ENCODE results near the gene GSTM3.
"Not testable (repeated sequence)": the region's sequence is repeated elsewhere in the genome, so short reads cannot be mapped to it uniquely, and the experiment has no call there.

GSTM3 gene

GRCh38 chr1:109762039-109762585 lies 21.3 kb upstream of the GSTM3 start:
- DNase-seq (ENCODE audit: low read depth): no peak

DNA sequence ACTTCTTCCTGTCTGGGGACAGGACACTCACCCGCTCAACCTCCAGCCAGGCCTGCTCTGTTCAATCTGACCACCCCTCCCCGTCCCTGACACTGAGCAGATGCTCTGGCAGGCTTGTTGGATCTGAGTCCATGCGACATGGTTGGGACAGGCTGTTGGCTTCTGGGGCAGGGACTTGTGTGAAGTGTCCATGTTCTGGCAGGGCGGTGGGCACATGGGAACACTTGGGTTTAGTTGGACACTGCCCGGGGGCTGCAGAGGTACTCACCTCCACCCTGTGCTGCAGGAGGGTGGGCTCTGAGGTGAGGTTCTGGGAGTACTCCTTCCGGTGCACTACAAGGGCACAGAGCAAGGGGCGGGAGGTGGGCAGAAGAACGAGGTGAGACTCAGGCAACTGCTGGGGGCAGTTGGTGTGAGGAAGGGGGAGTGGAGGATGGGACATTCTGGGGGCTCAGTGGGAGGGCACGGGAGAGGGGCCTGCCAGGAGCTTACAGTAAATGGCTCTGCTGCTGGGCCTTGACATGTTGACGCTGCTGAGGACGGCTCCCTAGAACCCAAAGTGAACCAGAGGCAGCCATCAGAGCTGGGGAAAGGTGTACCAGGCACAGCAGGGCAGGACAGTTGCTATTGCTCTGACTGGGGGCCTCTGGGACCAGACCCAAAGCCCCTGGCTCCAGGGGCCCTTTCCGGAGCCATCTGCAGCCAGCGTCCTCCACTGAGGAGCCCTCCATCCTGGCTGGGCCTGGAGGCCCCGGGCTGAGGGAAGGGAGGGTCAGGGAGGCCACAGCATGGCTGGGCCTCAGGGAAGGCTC lies 20.6 kb upstream of the GSTM3 start:
- DNase-seq (ENCODE audit: low read depth): no peak

- DNase-seq (ENCODE audit: low read depth): no peak
These were observed 19.9 kb upstream of the GSTM3 start for GRCh38 chr1:109760581-109761226.

DNA sequence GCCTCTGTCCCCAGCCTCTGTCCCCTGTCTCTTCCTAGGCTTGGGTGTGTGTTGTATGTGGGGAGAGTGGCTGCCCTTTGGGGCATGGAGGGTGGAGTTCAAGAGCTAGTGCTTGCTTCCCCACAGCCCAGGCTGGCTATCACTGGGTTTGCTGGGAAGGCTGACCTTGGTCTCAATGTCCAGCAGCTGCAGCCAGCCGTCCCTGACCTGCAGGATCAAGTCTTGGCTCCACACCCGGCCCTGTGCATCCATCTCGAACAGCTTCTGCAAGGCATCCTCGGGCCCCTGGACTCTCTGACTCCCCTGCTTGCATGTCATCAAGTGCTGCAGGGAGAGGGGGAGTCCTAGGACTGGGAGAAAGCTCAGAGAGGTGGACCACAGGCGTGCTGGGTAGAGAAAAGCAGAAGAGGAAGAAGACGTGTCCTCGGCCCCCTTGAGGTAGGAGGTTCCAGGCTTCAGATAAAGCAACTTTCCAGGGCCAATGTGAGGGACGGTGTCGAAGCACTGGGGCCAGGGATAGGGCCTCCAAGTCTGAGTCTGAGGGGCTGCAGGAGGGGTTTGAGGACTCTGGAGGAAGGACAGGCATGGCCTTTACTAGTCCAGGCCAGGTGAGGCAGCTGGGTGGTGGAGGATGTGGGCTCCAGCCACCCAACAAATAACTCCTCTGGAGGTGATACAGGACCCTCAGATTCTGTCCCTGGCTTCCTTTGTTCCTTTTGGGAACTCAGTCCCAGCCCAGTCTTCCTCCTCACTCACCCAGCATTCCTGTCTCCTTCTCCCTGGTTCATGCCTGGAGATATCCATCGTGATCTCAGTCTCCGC lies 18.9 kb upstream of the GSTM3 start:
- no peak for DNase-seq (ENCODE audit: low read depth)

DNA sequence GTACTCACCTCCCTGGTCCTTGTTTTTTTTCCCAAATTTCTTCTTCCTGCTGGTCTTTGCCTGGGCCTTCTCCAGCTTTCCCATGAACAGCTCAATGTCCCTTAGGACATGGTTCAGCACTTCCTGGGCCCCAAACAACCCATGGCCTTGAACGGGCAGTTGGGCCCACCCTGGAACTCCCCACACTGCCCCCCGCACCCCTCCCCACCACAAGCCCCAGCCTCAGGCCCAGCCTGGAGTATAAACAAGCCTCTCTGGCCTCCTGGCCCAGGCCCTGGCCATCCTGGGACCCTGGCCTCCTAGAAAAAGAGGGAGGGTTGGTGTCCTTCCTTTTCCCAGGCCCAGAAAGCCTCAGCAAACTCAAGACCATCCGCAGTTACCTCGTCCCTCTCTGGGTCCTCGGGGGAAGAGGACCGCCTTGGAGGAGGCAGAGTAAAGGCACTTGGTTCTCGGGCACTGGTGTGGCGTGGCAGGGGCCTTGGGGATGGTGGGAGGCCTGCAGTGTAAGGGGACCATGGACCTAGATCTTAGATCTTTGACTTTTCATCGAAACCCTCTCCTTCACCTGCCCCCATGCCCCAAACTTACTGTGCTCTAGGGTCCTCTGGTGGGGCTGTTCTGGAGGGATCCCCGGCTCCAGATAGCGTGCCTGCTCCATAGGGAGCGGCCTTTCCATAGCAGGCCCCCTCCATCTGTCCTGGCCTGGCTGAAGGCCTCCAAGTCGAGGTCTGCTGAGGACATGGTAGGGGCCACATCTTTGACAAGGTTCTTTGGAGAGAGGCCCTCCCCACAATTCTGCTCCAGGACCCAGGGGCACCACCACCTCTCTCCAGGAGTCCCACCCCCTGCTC lies 17.3 kb upstream of the GSTM3 start:
- no peak for DNase-seq (ENCODE audit: low read depth)

DNA sequence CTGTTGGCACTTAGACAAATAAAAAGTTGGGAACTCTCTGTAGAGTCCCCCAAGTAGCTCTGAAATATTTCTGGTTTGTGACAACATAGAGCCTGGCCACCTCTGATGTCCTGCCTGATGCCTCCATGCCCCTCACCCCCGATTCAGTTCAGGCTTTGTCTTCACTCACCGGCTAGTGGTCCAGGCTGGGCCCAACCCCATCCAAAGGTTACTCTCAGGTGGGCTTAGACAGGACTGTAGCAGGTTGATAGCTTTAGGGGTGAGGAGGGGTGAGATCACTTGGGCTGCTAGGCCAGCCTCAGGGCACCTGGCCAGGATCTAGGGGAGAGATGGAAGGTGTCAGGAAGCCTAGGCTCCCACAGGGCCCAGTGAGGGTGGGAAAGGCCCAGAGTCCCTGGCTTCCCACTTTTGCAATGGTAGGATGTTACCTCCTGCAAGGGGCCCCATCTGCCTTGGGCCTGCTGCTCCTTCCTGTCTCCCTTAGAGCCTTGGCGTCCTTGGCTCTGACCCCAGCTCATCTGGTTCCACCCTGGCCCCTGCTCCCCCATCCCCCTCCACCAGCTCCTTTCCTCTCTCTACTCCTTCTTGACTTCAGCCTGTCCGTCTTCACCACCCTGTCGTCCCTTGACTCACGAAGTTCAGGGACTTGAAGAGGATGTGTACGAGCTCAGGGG lies 16.1 kb upstream of the GSTM3 start:
- no peak for DNase-seq (ENCODE audit: low read depth)

- not testable (repeated sequence) for DNase-seq (ENCODE audit: low read depth)
These were observed 15.5 kb upstream of the GSTM3 start for GRCh38 chr1:109756325-109756724.

GRCh38 chr1:109754738-109755137 lies 13.9 kb upstream of the GSTM3 start:
- DNase-seq (ENCODE audit: low read depth): no peak

DNA sequence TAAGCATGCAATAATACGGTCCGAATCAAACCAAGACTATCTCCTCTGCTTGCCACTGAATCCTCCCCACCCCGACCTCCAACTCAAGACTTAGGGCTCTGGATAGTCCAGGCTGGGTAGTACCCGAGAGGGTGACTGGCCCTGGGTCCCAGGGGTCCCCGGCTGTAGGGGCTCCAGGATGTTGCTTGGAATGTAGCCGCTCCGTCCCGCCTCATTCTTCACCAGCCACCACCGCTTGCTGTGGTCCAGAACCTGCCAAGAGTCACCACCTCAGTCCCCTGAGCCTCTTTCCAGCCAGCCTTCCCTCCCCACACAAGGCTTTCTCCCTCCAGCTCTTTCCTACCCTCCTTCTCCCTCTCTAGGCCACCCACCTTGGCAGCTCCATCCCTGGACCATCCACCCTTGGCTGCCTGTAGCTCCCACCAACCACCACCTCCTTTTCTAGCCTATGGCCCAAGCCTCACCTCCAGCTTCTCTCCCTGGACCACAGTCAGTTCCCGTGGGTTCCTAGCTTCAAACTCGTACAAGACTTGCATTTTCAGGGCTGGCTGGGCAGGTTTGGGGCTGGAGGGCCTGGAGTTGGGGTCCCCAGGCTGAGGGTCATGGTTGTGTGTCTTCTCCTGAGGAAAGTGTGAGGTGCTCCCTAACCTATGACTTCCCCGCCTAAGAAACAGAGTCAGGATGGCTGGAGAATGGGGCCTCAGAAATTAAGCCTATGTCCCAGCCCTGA lies 10.9 kb upstream of the GSTM3 start:
- no peak for DNase-seq (ENCODE audit: low read depth)

DNA sequence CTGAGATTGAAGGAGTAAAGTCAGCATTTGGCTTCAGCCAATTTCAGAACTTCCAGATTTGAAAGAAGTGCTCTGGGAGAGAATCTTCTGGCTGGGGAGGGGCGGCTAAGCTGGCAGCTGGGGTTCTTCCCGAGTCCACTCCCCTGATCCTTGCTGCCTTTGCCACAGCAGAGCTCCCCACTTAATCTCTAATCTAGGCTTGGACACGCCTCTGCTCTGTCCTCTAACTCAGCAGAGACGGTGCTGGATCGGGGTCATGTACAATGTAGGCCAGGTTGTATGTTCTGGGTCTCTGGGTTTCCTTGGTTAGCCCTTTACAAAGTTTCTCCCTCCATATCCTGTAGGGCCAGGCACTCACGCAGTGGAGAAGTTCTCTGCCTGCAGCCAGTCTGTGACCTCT lies 10.1 kb upstream of the GSTM3 start:
- DNase-seq (ENCODE audit: low read depth): no peak

GRCh38 chr1:109750241-109750882 lies 9.5 kb upstream of the GSTM3 start:
- no peak for DNase-seq (ENCODE audit: low read depth)

- no peak for DNase-seq (ENCODE audit: low read depth)
These were observed 8.4 kb upstream of the GSTM3 start for GRCh38 chr1:109749221-109749620.

- not testable (repeated sequence) for DNase-seq (ENCODE audit: low read depth)
These were observed 7.5 kb upstream of the GSTM3 start for GRCh38 chr1:109748311-109748710.

DNA sequence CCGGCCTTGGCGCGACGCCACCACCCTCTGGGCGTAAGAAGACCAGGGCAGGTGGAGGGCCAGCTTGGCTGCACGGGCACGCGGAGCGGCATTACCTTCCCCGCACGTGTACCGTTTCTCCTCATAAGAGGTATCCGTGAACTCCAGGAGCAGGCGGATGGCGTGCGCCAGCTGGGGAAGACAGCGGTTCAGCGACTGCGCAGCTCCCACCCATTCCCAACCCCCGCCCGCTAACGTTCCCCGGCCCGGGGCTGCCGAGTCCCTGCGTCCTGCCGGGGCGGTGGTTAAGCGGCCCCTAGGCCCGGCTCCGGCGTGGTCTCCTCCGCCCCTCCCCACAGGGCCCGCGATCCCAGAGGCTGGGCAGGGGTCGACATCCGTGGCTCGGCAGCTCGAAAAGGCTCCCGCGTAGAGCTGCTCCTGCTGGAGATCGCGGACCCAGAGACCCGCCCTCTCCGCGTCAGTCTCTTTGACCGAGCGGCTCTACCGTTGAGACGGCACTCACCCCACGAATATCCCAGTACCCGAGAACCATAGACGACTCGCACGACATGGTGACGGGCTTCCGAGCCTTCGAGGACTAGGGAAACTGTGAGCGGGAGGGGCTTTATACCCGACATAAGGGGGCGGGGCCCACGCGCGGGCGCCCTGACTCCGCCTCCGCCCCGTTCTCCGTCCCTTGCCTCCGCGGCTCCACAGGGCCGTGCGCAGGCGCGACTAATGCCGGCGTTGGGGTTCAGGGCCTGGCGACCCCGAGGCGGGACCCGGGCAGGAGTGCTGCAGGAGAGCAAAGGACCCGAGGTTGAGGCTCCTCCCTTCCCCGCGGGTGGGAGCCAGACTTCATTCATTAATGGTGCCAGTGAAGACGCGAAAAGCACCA lies 862 bp downstream of the GSTM3 start:
- DNase-seq (ENCODE audit: low read depth): peak; percentile 61

GRCh38 chr1:109733236-109733870 lies 7.5 kb downstream of the GSTM3 start:
- DNase-seq (ENCODE audit: low read depth): no peak

DNA sequence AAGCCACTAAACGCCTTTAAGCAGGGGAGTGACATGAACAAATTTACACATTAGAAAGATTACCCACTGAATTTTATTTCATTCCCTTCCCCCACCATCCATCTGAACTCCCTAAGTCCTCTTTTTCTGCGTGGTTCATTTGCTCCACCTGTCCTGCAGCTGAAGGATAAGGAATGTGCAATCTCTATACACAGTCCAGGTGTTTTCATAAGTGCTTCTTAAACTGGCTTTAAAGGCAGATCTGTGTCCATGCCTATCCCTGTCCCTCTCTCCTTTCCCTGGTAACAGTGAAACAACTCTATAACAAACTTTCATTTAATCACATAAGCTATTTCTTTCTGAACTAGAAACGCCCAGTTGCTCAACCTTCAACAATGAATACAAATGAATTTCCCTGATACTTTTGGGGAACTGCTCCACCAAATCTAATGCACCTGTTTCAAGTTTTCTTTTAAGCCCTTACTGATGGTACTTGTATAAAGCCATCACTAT lies 8.4 kb downstream of the GSTM3 start:
- DNase-seq (ENCODE audit: low read depth): no peak

GRCh38 chr1:109730666-109731065 lies 10.2 kb downstream of the GSTM3 start:
- no peak for DNase-seq (ENCODE audit: low read depth)

DNA sequence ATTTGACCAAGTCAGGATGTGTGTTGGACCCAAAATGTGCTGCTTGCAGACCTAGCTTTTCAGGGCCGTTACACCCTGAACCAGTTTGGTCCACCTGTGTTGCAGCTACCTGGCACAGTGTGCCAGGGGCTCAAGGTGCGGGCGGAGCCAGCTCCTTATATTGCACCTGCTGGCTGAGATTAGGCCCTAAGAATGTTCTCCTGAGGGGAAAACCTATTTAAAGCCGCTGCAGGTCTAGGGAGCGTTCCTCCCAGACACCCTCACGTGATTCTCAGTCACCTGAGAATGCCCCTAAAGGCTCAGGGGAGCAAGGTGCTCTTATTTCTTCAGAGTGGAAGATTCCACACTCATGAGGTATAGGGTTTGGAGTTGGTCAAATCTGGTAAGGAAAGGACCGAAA lies 12.0 kb downstream of the GSTM3 start:
- DNase-seq (ENCODE audit: low read depth): no peak
